ENCODE data around the gene PRIMPOL.

GRCh38 chr4:184657144-184657543, 7.6 kb downstream of the PRIMPOL start:
- TF ChIP-seq POLR2A (IDR thresholded peaks at IDR 0.05; ENCODE audit: low read depth, low read length) (no peak), CTCF (conservative IDR thresholded peaks at IDR 0.05; ENCODE audit: low read depth, low read length) (no peak), RCOR1 (IDR thresholded peaks at IDR 0.05; ENCODE audit: insufficient replicate concordance, low read length) (no peak), ELK1 (IDR thresholded peaks at IDR 0.05; ENCODE audit: borderline replicate concordance, low read depth, low read length) (no peak), MAFK (IDR thresholded peaks at IDR 0.05; ENCODE audit: low read depth, low read length) (no peak), MAZ (IDR thresholded peaks at IDR 0.05; ENCODE audit: borderline replicate concordance, low read depth, low read length) (no peak), CEBPB (IDR thresholded peaks at IDR 0.05; ENCODE audit: low read depth, low read length) (no peak)

Measured in IMR-90 (cell line).